Activated CD4-positive, alpha-beta T cell treated with anti-CD3 and anti-CD28 coated beads, Interleukin-2, amount 50 U/mL, for 24 hours (primary cell): ENCODE measurements around the gene MICAL1.
A peak's percentile ranks its signal among the peaks of the same experiment; 100 is the strongest.

Experiments
- DNase-seq, 2 donors: peaks; one replicate each; pipeline ENCODE4 v3.0.0-alpha.2; 2020; ENCODE audit warnings: low read depth in 1 of 2, low spot score in 1 of 2

MICAL1 gene

GRCh38 chr6:109454496-109455436, 806 bp downstream of the MICAL1 start:
- peak; percentile 39 to 44 for DNase-seq

GRCh38 chr6:109453594-109454495, 1.7 kb downstream of the MICAL1 start:
- no peak for DNase-seq

GRCh38 chr6:109453156-109453555, 2.4 kb downstream of the MICAL1 start:
- no peak for DNase-seq

GRCh38 chr6:109452181-109452580, 3.4 kb downstream of the MICAL1 start:
- DNase-seq: no peak

- DNase-seq: no peak
Observed at GRCh38 chr6:109451376-109451775, 4.2 kb downstream of the MICAL1 start.

GRCh38 chr6:109450801-109451200, 4.8 kb downstream of the MICAL1 start:
- DNase-seq: no peak

GRCh38 chr6:109449795-109450673, 5.5 kb downstream of the MICAL1 start:
- no peak for DNase-seq

- DNase-seq: no peak
Observed at GRCh38 chr6:109449064-109449794, 6.3 kb downstream of the MICAL1 start.

- DNase-seq: no peak
Observed at GRCh38 chr6:109448615-109449014, 7.0 kb downstream of the MICAL1 start.

GRCh38 chr6:109447878-109448555, 7.6 kb downstream of the MICAL1 start:
- no peak for DNase-seq

- DNase-seq: no peak
Observed at GRCh38 chr6:109447087-109447486, 8.5 kb downstream of the MICAL1 start.

- DNase-seq: no peak
Observed at GRCh38 chr6:109446541-109446940, 9.0 kb downstream of the MICAL1 start.

GRCh38 chr6:109446072-109446471, 9.5 kb downstream of the MICAL1 start:
- DNase-seq: no peak

GRCh38 chr6:109445382-109445781, 10.2 kb downstream of the MICAL1 start:
- DNase-seq: no peak

- no peak for DNase-seq
Observed at GRCh38 chr6:109443425-109443950, 12.1 kb downstream of the MICAL1 start.

- no peak for DNase-seq
Observed at GRCh38 chr6:109442393-109442924, 13.1 kb downstream of the MICAL1 start.

- peak in 1 of 2 donors; percentile 22 for DNase-seq
Observed at GRCh38 chr6:109441069-109441816, 14.3 kb downstream of the MICAL1 start.

GRCh38 chr6:109440331-109441068, 15.1 kb downstream of the MICAL1 start, which contains the start of the genes PPIL6 and SMPD2:
Gene PPIL6 (minus strand): TSS chr6:109440628. CDS start chr6:109440590, 38 bp downstream.
Gene SMPD2 (plus strand): TSS chr6:109440724. CDS start chr6:109441122, 398 bp downstream.
- peak; percentile 50 to 62 for DNase-seq
